K562 (cell line): ENCODE results near the gene TBL1XR1. TPM values are rescaled to one million over a fixed set of nuclear protein-coding genes. Genes with fewer than 3 reads are reported as not detected.

Source experiments
- ATAC-seq: fragments of 200-7000 bp; cut with Tn5 transposase; 3 replicates; pipeline ENCODE4 v1.9.1; 2020; ENCODE audit warnings: moderate library complexity
- BruUV-seq: library from RNA; stranded (reverse); fragments of 400-500 nt; replicated peaks from 2 replicates; lab custom pipeline; 2021; lab: Mats Ljungman, UMichigan
- CTCF ChIA-PET: fragments of 300-600 bp; formaldehyde crosslinking; extraction: SDS; loops from one replicate; lab custom pipeline; 2021; ENCODE audit warnings: low intra/inter-chr PET ratio; lab: Yijun Ruan, JAX
- POLR2A ChIA-PET: fragments of 300-600, 350-650 bp; sonication (Branson Sonifier 250); formaldehyde crosslinking; extraction: SDS; loops from one replicate; lab custom pipeline; 2021; ENCODE audit warnings: antibody characterized with exemption, inconsistent platforms; lab: Yijun Ruan, JAX
- DNase-seq, 4 experiments: peaks; one replicate each; pipeline versions ENCODE4 v3.0.0 to v3.0.0-alpha.2; 2011 to 2018; ENCODE audit warnings: low spot score in 3 of 4, mixed read lengths in 3 of 4; ENCODE audit errors: extremely low read depth in 1 of 4
- FAIRE-seq: peaks from 2 replicates; lab custom pipeline; 2011; peaks lifted over from hg19 to GRCh38; lab: Jason Lieb, UNC
- H2AFZ ChIP-seq: 2 replicates; pipeline ENCODE4 v1.6.0; 2011; ENCODE audit warnings: low read depth, low read length, control low read depth, inconsistent platforms
- H3K27ac ChIP-seq: fragments of 200-600 bp; 3 replicates; pipeline ENCODE4 v1.8.0; 2011; ENCODE audit warnings: low read depth, mild to moderate bottlenecking, control low read depth, inconsistent platforms, low read length, moderate library complexity, mixed read lengths; ENCODE audit errors: extremely low read depth
- H3K27me3 ChIP-seq, 2 experiments: fragments of 300-600 bp in 1 of 2; 2 replicates in 1 of 2; 3 replicates in 1 of 2; pipeline versions ENCODE4 v1.6.0 to v1.8.0; 2011; ENCODE audit warnings: inconsistent platforms in 2 of 2, low read length in 2 of 2, mild to moderate bottlenecking in 1 of 2, mixed read lengths in 1 of 2, moderate library complexity in 1 of 2; ENCODE audit not compliant: control insufficient read depth in 2 of 2, insufficient read depth in 2 of 2
- H3K36me3 ChIP-seq: fragments of 300-600 bp; 3 replicates; pipeline ENCODE4 v1.8.0; 2011; ENCODE audit warnings: mild to moderate bottlenecking, low read length, inconsistent platforms; ENCODE audit not compliant: control insufficient read depth, insufficient read depth
- H3K4me1 ChIP-seq, 2 experiments: fragments of 200-600 bp in 1 of 2; replicated peaks in 1 of 2; 2 replicates in 1 of 2; 3 replicates in 1 of 2; pipeline versions ENCODE4 v1.5.1 to v1.8.0; 2011; ENCODE audit warnings: inconsistent platforms in 2 of 2, low read length in 2 of 2, mild to moderate bottlenecking in 1 of 2, mixed read lengths in 1 of 2, moderate library complexity in 1 of 2; ENCODE audit not compliant: control insufficient read depth in 2 of 2, insufficient read depth in 2 of 2
- H3K4me2 ChIP-seq: 2 replicates; pipeline ENCODE4 v1.6.1; 2011; ENCODE audit warnings: low read length, control low read depth, inconsistent platforms, mixed read lengths; ENCODE audit not compliant: insufficient read depth
- H3K4me3 ChIP-seq: fragments of 200-600 bp; sonication (generic), shearing (Covaris generic); 2 replicates; pipeline ENCODE4 v1.5.1; 2016; ENCODE audit warnings: control low read depth, inconsistent platforms
- H3K79me2 ChIP-seq: fragments of 200-600 bp; 3 replicates; pipeline ENCODE4 v1.8.0; 2011; ENCODE audit warnings: low read length, inconsistent platforms; ENCODE audit not compliant: control insufficient read depth, insufficient read depth
- H3K9ac ChIP-seq, 2 experiments: 2 replicates each; pipeline versions ENCODE4 v1.6.0 to v1.6.1; 2011; ENCODE audit warnings: low read depth in 2 of 2, low read length in 2 of 2, control low read depth in 1 of 2, inconsistent platforms in 1 of 2, mild to moderate bottlenecking in 1 of 2, mixed read lengths in 1 of 2; ENCODE audit not compliant: insufficient read depth in 1 of 2
- H3K9me1 ChIP-seq: one replicate; pipeline ENCODE4 v1.6.0; 2011; ENCODE audit warnings: inconsistent platforms, mild to moderate bottlenecking, low read length, moderate library complexity; ENCODE audit not compliant: control insufficient read depth, insufficient read depth
- H3K9me3 ChIP-seq: replicated peaks from 2 replicates; pipeline ENCODE4 v1.5.1; 2011; ENCODE audit warnings: low read depth, low read length, inconsistent platforms; ENCODE audit not compliant: control insufficient read depth, insufficient read depth
- H4K20me1 ChIP-seq: replicated peaks from 2 replicates; pipeline ENCODE4 v1.6.1; 2011; ENCODE audit warnings: low read length, inconsistent platforms, mixed read lengths; ENCODE audit not compliant: control insufficient read depth, insufficient read depth
- CAMTA2 ChIP-seq: fragments of 250-450 bp; sonication (Bioruptor Pico); conservative IDR thresholded peaks from 2 replicates; pipeline ENCODE4 v1.5.1; 2022
- EGR1 ChIP-seq: fragments of 450-650 bp; conservative IDR thresholded peaks from 2 replicates; pipeline ENCODE4 v1.6.1; 2017; ENCODE audit warnings: mild to moderate bottlenecking
- HCFC1 ChIP-seq: IDR thresholded peaks from 2 replicates; pipeline ENCODE4 v1.6.1; 2012; ENCODE audit warnings: low read depth, low read length, improper control_type of control experiment
- KLF10 ChIP-seq: fragments of 250-450 bp; sonication (Bioruptor Pico); IDR thresholded peaks from 2 replicates; pipeline ENCODE4 v1.6.1; 2021; ENCODE audit warnings: matching md5 sums
- NFATC3 ChIP-seq: fragments of 450-650 bp; IDR thresholded peaks from 2 replicates; pipeline ENCODE4 v1.6.1; 2017; ENCODE audit warnings: mild to moderate bottlenecking
- PHTF2 ChIP-seq: fragments of 250-450 bp; sonication (Bioruptor Pico); IDR thresholded peaks from 2 replicates; pipeline ENCODE4 v1.5.0; 2021; ENCODE audit warnings: mild to moderate bottlenecking
- SIN3B ChIP-seq: fragments of 450-650 bp; IDR thresholded peaks from 2 replicates; pipeline ENCODE4 v1.6.1; 2017; ENCODE audit warnings: low read depth, mild to moderate bottlenecking, moderate library complexity
- ZNF764 ChIP-seq: fragments of 250-450 bp; sonication (Bioruptor Pico); IDR thresholded peaks from 2 replicates; pipeline ENCODE4 v1.4.0; 2020; ENCODE audit warnings: low read depth, mild to moderate bottlenecking, moderate library complexity
- in situ Hi-C: fragments of 300-500 bp; cut with MboI; formaldehyde crosslinking; loops from 4 replicates; pipeline ENCODE4 v1.15.0; 2018; ENCODE audit warnings: inconsistent platforms, mixed read lengths
- intact Hi-C: fragments of 100-400 bp; cut with micrococcal nuclease; formaldehyde crosslinking; loops from 2 replicates; pipeline ENCODE4 v1.14.2; 2022
- polyA plus RNA-seq, 8 experiments: library from polyadenylated mRNA; depleted of rRNA in 4 of 8; stranded (reverse) in 5 of 8; unstranded in 3 of 8; fragments of >200 nt; fragmentation: Nextera tagmentation in 2 of 8; fragmentation: Illumina TruSeq in 1 of 8; extraction: Ambion mirVana in 2 of 8; extraction: Trizol in 1 of 8; gene quantifications; 2 replicates each; pipeline versions ENCODE4 v1.2.1 to v1.2.3, GENCODE V29; 2011 to 2014; ENCODE audit warnings: inconsistent platforms in 1 of 8, missing spikeins in 1 of 8
- total RNA-seq, 7 experiments: library from RNA; depleted of rRNA in 6 of 7; stranded (reverse); fragments of >200 nt in 6 of 7; fragmentation: Illumina TruSeq in 2 of 7; extraction: Trizol in 2 of 7; gene quantifications; 2 replicates each; pipeline versions ENCODE4 v1.2.1 to v1.2.3, GENCODE V29; 2011 to 2021; ENCODE audit warnings: low replicate concordance in 1 of 7
- TF ChIP-seq, protein P1 (sequence below): sonication (generic); formaldehyde crosslinking; IDR thresholded peaks from 2 replicates; pipeline ENCODE4 v1.8.1; 2023; ENCODE audit warnings: mild to moderate bottlenecking, missing genetic modification reagents
- TF ChIP-seq, protein P2 (sequence below), 2 experiments: IDR thresholded peaks; 2 replicates each; pipeline ENCODE4 v1.6.1; 2012; ENCODE audit warnings: improper control_type of control experiment in 2 of 2, low read depth in 2 of 2, low read length in 2 of 2, borderline replicate concordance in 1 of 2
- TF ChIP-seq, protein P3 (sequence below): fragments of 200-800 bp; sonication (Bioruptor generic); IDR thresholded peaks from 2 replicates; pipeline ENCODE4 v1.6.1; 2016; ENCODE audit warnings: missing genetic modification characterization, missing compliant biosample characterization

The TBL1XR1 gene
- total and polyA plus RNA-seq, 9 of the 15 experiments (the other 6 are each of a cell fraction or from before 2014, with no cell fraction given), result 19.6 to 171 (median 83.3) TPM

DNA sequence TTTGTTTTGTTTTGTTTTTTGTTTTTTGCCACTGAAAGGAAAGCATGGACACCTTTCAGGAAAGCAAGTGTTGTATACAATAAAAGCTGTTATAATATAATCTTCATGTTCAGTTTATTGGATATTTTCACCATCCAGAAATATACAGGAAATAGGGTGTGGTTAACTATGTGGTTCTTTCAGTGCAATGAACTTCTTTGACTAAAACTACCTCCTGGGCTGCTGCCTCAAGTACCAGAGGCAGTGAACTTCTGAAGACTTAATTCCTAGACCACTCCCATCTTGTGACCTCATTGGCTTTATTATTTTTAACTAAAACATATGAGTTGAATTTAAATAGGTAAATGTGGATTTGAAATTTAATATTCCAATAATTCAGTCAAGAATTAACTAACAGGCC, 27.1 kb upstream of the TBL1XR1 start:
- ChIA-PET CTCF (no interaction called here), POLR2A (no interaction called here)
- H3K27ac ChIP-seq, result no peak overlapping the region
- FAIRE-seq (no peak), ATAC-seq (no peak), DNase-seq (no peak)
- BruUV-seq, result no TSS peak
- H3K9me1 ChIP-seq, result no peaks in the 10 kb centered on the region
- TF ChIP-seq, protein P1, sequence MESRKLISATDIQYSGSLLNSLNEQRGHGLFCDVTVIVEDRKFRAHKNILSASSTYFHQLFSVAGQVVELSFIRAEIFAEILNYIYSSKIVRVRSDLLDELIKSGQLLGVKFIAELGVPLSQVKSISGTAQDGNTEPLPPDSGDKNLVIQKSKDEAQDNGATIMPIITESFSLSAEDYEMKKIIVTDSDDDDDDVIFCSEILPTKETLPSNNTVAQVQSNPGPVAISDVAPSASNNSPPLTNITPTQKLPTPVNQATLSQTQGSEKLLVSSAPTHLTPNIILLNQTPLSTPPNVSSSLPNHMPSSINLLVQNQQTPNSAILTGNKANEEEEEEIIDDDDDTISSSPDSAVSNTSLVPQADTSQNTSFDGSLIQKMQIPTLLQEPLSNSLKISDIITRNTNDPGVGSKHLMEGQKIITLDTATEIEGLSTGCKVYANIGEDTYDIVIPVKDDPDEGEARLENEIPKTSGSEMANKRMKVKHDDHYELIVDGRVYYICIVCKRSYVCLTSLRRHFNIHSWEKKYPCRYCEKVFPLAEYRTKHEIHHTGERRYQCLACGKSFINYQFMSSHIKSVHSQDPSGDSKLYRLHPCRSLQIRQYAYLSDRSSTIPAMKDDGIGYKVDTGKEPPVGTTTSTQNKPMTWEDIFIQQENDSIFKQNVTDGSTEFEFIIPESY (CRISPR knock-in tag), result no peak
- no peak for TF ChIP-seq HCFC1
- no peak for TF ChIP-seq EGR1
- no peak for TF ChIP-seq PHTF2 (CRISPR knock-in tag)
- TF ChIP-seq NFATC3, result no peak
- TF ChIP-seq SIN3B, result no peak
- TF ChIP-seq ZNF764, result no peak
- no peak for TF ChIP-seq CAMTA2 (CRISPR knock-in tag)
- TF ChIP-seq KLF10 (CRISPR knock-in tag), result no peak
- TF ChIP-seq, protein P2, sequence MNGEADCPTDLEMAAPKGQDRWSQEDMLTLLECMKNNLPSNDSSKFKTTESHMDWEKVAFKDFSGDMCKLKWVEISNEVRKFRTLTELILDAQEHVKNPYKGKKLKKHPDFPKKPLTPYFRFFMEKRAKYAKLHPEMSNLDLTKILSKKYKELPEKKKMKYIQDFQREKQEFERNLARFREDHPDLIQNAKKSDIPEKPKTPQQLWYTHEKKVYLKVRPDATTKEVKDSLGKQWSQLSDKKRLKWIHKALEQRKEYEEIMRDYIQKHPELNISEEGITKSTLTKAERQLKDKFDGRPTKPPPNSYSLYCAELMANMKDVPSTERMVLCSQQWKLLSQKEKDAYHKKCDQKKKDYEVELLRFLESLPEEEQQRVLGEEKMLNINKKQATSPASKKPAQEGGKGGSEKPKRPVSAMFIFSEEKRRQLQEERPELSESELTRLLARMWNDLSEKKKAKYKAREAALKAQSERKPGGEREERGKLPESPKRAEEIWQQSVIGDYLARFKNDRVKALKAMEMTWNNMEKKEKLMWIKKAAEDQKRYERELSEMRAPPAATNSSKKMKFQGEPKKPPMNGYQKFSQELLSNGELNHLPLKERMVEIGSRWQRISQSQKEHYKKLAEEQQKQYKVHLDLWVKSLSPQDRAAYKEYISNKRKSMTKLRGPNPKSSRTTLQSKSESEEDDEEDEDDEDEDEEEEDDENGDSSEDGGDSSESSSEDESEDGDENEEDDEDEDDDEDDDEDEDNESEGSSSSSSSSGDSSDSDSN (IDR thresholded peaks at IDR 0.05; ENCODE audit: borderline replicate concordance in 1 of 2, low read depth in 2 of 2, low read length in 2 of 2), result no peak
- TF ChIP-seq, protein P3, sequence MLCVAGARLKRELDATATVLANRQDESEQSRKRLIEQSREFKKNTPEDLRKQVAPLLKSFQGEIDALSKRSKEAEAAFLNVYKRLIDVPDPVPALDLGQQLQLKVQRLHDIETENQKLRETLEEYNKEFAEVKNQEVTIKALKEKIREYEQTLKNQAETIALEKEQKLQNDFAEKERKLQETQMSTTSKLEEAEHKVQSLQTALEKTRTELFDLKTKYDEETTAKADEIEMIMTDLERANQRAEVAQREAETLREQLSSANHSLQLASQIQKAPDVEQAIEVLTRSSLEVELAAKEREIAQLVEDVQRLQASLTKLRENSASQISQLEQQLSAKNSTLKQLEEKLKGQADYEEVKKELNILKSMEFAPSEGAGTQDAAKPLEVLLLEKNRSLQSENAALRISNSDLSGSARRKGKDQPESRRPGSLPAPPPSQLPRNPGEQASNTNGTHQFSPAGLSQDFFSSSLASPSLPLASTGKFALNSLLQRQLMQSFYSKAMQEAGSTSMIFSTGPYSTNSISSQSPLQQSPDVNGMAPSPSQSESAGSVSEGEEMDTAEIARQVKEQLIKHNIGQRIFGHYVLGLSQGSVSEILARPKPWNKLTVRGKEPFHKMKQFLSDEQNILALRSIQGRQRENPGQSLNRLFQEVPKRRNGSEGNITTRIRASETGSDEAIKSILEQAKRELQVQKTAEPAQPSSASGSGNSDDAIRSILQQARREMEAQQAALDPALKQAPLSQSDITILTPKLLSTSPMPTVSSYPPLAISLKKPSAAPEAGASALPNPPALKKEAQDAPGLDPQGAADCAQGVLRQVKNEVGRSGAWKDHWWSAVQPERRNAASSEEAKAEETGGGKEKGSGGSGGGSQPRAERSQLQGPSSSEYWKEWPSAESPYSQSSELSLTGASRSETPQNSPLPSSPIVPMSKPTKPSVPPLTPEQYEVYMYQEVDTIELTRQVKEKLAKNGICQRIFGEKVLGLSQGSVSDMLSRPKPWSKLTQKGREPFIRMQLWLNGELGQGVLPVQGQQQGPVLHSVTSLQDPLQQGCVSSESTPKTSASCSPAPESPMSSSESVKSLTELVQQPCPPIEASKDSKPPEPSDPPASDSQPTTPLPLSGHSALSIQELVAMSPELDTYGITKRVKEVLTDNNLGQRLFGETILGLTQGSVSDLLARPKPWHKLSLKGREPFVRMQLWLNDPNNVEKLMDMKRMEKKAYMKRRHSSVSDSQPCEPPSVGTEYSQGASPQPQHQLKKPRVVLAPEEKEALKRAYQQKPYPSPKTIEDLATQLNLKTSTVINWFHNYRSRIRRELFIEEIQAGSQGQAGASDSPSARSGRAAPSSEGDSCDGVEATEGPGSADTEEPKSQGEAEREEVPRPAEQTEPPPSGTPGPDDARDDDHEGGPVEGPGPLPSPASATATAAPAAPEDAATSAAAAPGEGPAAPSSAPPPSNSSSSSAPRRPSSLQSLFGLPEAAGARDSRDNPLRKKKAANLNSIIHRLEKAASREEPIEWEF (CRISPR knock-in tag), result no peak
- in situ Hi-C loops (no loop called here), intact Hi-C loops (no loop called here)
- no peaks in the 10 kb centered on the region for H3K36me3 ChIP-seq
- H3K4me3 ChIP-seq, result no peak overlapping the region
- H2AFZ ChIP-seq, result 0 out of 2 replicates have a peak overlapping the region, but pooled peaks have one; percentile 14
- H3K4me2 ChIP-seq, result no peak overlapping the region
- H3K4me1 ChIP-seq, result no peaks in the 10 kb centered on the region; a peak in 2 of 5 replicates
- no peaks in the 10 kb centered on the region for H3K79me2 ChIP-seq
- no peak overlapping the region for H3K9ac ChIP-seq
- H3K9me3 ChIP-seq, result no peaks in the 10 kb centered on the region
- H3K27me3 ChIP-seq, result no peaks in the 10 kb centered on the region
- H4K20me1 ChIP-seq, result no peaks in the 10 kb centered on the region
